HepG2 (cell line): ENCODE data around the gene GGA2. TPM values are rescaled to one million over a fixed set of nuclear protein-coding genes. Genes with fewer than 3 reads are reported as not detected.
A peak's percentile ranks its signal among the peaks of the same experiment; 100 is the strongest.

Experiments used
- AGO2 ChIP-seq: fragments of 200-400 bp; formaldehyde crosslinking; optimal IDR thresholded peaks from 2 replicates; pipeline ENCODE3; 2017; ENCODE audit warnings: mild to moderate bottlenecking, low read depth, low read length, moderate library complexity
- ARHGAP35 ChIP-seq: sonication (generic); formaldehyde crosslinking; IDR thresholded peaks from 2 replicates; pipeline ENCODE4 v1.9.0; 2022; ENCODE audit warnings: mild to moderate bottlenecking, inconsistent platforms, moderate library complexity, missing genetic modification reagents, borderline replicate concordance
- CEBPZ ChIP-seq: IDR thresholded peaks from 2 replicates; pipeline ENCODE4 v1.6.1; 2012; ENCODE audit warnings: low read length, improper control_type of control experiment
- FOSL1 ChIP-seq: sonication (generic); formaldehyde crosslinking; IDR thresholded peaks from 2 replicates; pipeline ENCODE4 v1.9.0; 2021; ENCODE audit warnings: missing genetic modification reagents, borderline replicate concordance
- JUN ChIP-seq: sonication (generic); formaldehyde crosslinking; IDR thresholded peaks from 2 replicates; pipeline ENCODE4 v1.4.0; 2020; ENCODE audit warnings: mild to moderate bottlenecking, missing genetic modification reagents
- MLX ChIP-seq: IDR thresholded peaks from 2 replicates; pipeline ENCODE4 v1.6.1; 2016
- NCOA1 ChIP-seq: sonication (generic); formaldehyde crosslinking; IDR thresholded peaks from 2 replicates; pipeline ENCODE4 v1.9.0; 2021; ENCODE audit warnings: missing genetic modification reagents
- RFX1 ChIP-seq: fragments of 450-650 bp; IDR thresholded peaks from 2 replicates; pipeline ENCODE4 v1.6.1; 2017
- SMAD3 ChIP-seq: sonication (generic); formaldehyde crosslinking; IDR thresholded peaks from 2 replicates; pipeline ENCODE4 v1.4.0; 2020; ENCODE audit warnings: missing genetic modification reagents
- SMAD9 ChIP-seq: sonication (generic); formaldehyde crosslinking; IDR thresholded peaks from 2 replicates; pipeline ENCODE4 v1.5.1; 2020; ENCODE audit warnings: mild to moderate bottlenecking, missing genetic modification reagents
- SPEN ChIP-seq: sonication (generic); formaldehyde crosslinking; IDR thresholded peaks from 2 replicates; pipeline ENCODE4 v1.5.1; 2020; ENCODE audit warnings: low read depth, mild to moderate bottlenecking, missing genetic modification reagents
- TFE3 ChIP-seq: IDR thresholded peaks from 2 replicates; pipeline ENCODE4 v1.6.1; 2016
- TOE1 ChIP-seq: sonication (generic); formaldehyde crosslinking; IDR thresholded peaks from 2 replicates; pipeline ENCODE4 v1.4.0; 2020; ENCODE audit warnings: mild to moderate bottlenecking, missing genetic modification reagents
- ZBTB7B ChIP-seq: sonication (generic); formaldehyde crosslinking; IDR thresholded peaks from 2 replicates; pipeline ENCODE4 v1.4.0; 2020; ENCODE audit warnings: missing genetic modification reagents
- ZFX ChIP-seq: sonication (generic); formaldehyde crosslinking; IDR thresholded peaks from 2 replicates; pipeline ENCODE4 v1.4.0; 2020; ENCODE audit warnings: mild to moderate bottlenecking, low read depth, missing genetic modification reagents, moderate library complexity
- ZNF180 ChIP-seq: sonication (generic); formaldehyde crosslinking; IDR thresholded peaks from 2 replicates; pipeline ENCODE4 v1.4.0; 2020; ENCODE audit warnings: low read depth, missing genetic modification reagents, borderline replicate concordance
- ZNF282 ChIP-seq: fragments of 450-650 bp; IDR thresholded peaks from 2 replicates; pipeline ENCODE4 v1.6.1; 2018; ENCODE audit not compliant: partially characterized antibody
- ZNF333 ChIP-seq: sonication (generic); formaldehyde crosslinking; IDR thresholded peaks from 2 replicates; pipeline ENCODE4 v1.4.0; 2020; ENCODE audit warnings: mild to moderate bottlenecking, missing genetic modification reagents, borderline replicate concordance
- ZNF431 ChIP-seq: sonication (generic); formaldehyde crosslinking; IDR thresholded peaks from 2 replicates; pipeline ENCODE4 v1.9.0; 2022; ENCODE audit warnings: missing genetic modification reagents, low read depth, mild to moderate bottlenecking, borderline replicate concordance
- ZNF589 ChIP-seq: sonication (generic); formaldehyde crosslinking; conservative IDR thresholded peaks from 2 replicates; pipeline ENCODE4 v1.8.0; 2022; ENCODE audit warnings: mild to moderate bottlenecking, moderate library complexity, missing genetic modification reagents
- ZNF782 ChIP-seq: sonication (generic); formaldehyde crosslinking; IDR thresholded peaks from 2 replicates; pipeline ENCODE4 v1.4.0; 2020; ENCODE audit warnings: missing genetic modification reagents, mild to moderate bottlenecking, borderline replicate concordance
- polyA plus RNA-seq, 8 experiments: library from polyadenylated mRNA; depleted of rRNA in 3 of 8; stranded (reverse) in 7 of 8; unstranded in 1 of 8; fragments of >200 nt; fragmentation: Illumina TruSeq in 4 of 8; extraction: Trizol in 4 of 8; gene quantifications; 2 replicates each; pipeline versions ENCODE4 v1.2.1 to v1.2.3, GENCODE V29; 2011 to 2016; ENCODE audit warnings: low read depth in 4 of 8, missing spikeins in 1 of 8, mixed read lengths in 1 of 8; ENCODE audit not compliant: insufficient read depth in 1 of 8
- total RNA-seq, 5 experiments: library from RNA; depleted of rRNA; stranded (reverse); fragments of >200 nt; fragmentation: Illumina TruSeq; extraction: Trizol; gene quantifications; 2 replicates each; pipeline ENCODE4 v1.2.3, GENCODE V29; 2016; ENCODE audit warnings: low read depth in 1 of 5
- TF ChIP-seq, protein P1 (sequence below), 2 experiments: sonication (generic) in 1 of 2; formaldehyde crosslinking in 1 of 2; IDR thresholded peaks; 2 replicates each; pipeline versions ENCODE4 v1.5.1 to v1.6.1; 2011 to 2020; ENCODE audit warnings: borderline replicate concordance in 1 of 2, low read depth in 1 of 2, low read length in 1 of 2, mild to moderate bottlenecking in 1 of 2, missing genetic modification reagents in 1 of 2, moderate library complexity in 1 of 2

GGA2 gene
- total and polyA plus RNA-seq, 2 of the 13 experiments (the other 11 are each of a cell fraction or from before 2014, with no cell fraction given): 51.5 to 69.8 TPM

GRCh38 chr16:23452572-23453337 lies 57.5 kb downstream of the GGA2 start, which contains the start of gene COG7 (continued):
- TF ChIP-seq ZNF282 (no peak), SPEN (CRISPR knock-in tag) (peak; percentile 96), ZBTB7B (CRISPR knock-in tag) (peak; percentile 94; the same call in 1 of the 2 replicates), SMAD9 (CRISPR knock-in tag) (peak; percentile 18; the same call in 1 of the 2 replicates), ZNF782 (CRISPR knock-in tag) (peak; percentile 98), ZNF333 (CRISPR knock-in tag) (peak; percentile 98), NCOA1 (CRISPR knock-in tag) (no peak), SMAD3 (CRISPR knock-in tag) (peak; percentile 71), TFE3 (CRISPR knock-in tag) (peak; percentile 73; the same call in 1 of the 2 replicates), ARHGAP35 (peak; percentile 96), TOE1 (peak; percentile 69; the same call in 1 of the 2 replicates), ZNF180 (0 out of 2 replicates have a peak, but pooled peaks have one; percentile 95), FOSL1 (peak; percentile 50), ZNF431 (CRISPR knock-in tag) (peak; percentile 98), MLX (CRISPR knock-in tag) (no peak; the same call in none of the 2 replicates), JUN (peak; percentile 67), AGO2 (peak; percentile 84), RFX1 (peak; percentile 91), ZFX (CRISPR knock-in tag) (peak; percentile 100), CEBPZ (no peak), ZNF589 (CRISPR knock-in tag) (peak; percentile 91; the same call in 1 of the 2 replicates)
- TF ChIP-seq, protein P1, sequence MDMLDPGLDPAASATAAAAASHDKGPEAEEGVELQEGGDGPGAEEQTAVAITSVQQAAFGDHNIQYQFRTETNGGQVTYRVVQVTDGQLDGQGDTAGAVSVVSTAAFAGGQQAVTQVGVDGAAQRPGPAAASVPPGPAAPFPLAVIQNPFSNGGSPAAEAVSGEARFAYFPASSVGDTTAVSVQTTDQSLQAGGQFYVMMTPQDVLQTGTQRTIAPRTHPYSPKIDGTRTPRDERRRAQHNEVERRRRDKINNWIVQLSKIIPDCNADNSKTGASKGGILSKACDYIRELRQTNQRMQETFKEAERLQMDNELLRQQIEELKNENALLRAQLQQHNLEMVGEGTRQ (IDR thresholded peaks at IDR 0.05; ENCODE audit: low read depth, low read length): no peak
- TF ChIP-seq, protein P1 (CRISPR knock-in tag; IDR thresholded peaks at IDR 0.05; ENCODE audit: borderline replicate concordance): 0 out of 2 replicates have a peak, but pooled peaks have one; percentile 15
